Raji (cell line): Measurements from ENCODE around the gene DDX10.

Experiments used
- POLR2A ChIP-seq: IDR thresholded peaks from 2 replicates; pipeline ENCODE4 v1.6.1; 2011; ENCODE audit warnings: low read depth, low read length, control low read depth; ENCODE audit not compliant: insufficient read depth

Gene DDX10

DNA sequence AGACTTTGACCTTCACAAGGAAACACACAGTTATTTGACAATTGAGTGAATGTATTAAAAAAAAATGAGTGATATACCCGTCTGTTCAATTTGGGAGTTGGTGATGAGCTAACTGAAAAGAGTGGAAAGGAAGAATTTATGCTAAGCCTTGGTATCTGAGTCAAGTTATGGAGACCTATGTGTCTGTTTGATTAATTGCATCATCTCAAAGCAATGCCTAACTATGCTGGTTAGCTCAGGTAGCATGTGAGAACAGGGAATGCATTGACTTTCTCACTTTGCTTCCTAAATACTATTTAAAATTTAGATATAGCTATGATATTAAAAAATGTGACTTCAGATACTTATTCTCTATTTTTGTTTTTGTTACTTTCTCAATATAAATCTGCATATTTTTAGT lies 110.5 kb downstream of the DDX10 start:
- TF ChIP-seq POLR2A, result no peak

- TF ChIP-seq POLR2A, result no peak
Measured at GRCh38 chr11:108780119-108780518, 115.2 kb downstream of the DDX10 start.

DNA sequence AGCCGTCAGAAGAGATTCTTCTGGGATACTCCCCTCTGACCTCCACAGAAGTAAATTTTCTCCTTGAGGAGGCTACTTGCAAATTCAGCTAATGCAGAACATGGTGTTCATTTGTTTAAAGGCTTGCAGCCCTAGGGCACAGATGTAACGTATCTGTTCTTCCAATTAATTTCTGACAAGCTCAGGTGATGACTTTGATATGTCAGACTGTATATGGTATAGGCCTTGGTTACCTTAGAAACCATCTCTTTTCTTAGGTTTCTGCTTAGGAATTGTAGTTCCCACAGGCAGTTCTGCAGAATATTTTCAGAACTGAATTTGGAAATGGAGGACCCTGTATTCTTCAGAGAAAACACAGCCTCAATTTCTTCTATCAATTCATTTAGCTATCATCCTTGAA lies 117.1 kb downstream of the DDX10 start:
- TF ChIP-seq POLR2A, result no peak

GRCh38 chr11:108786281-108786990 lies 121.6 kb downstream of the DDX10 start:
- TF ChIP-seq POLR2A, result no peak

- no peak for TF ChIP-seq POLR2A
Measured at GRCh38 chr11:108787105-108787504, 122.2 kb downstream of the DDX10 start.

GRCh38 chr11:108788565-108789199 lies 123.8 kb downstream of the DDX10 start:
- no peak for TF ChIP-seq POLR2A

GRCh38 chr11:108790501-108791299 lies 125.8 kb downstream of the DDX10 start:
- TF ChIP-seq POLR2A, result no peak

DNA sequence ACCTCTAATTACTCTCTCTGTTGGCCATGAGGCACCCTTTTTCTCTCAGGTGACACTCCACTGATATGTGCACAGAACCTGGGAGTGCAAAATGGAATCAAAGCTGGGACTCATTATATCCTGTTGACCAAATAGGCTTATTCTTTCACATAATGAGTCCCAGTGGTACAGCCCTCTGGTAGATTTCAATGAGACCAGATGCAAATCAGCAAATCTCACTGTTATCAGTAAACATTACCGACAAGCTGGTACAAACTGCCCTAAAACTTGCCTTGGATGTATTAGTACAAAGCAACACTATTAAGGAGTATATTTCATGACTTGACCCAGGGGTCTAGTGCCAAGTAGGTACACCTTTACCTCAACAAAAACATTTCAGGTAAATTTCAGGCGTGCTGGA lies 128.3 kb downstream of the DDX10 start:
- no peak for TF ChIP-seq POLR2A

- no peak for TF ChIP-seq POLR2A
Measured at GRCh38 chr11:108793611-108794010, 128.7 kb downstream of the DDX10 start.

DNA sequence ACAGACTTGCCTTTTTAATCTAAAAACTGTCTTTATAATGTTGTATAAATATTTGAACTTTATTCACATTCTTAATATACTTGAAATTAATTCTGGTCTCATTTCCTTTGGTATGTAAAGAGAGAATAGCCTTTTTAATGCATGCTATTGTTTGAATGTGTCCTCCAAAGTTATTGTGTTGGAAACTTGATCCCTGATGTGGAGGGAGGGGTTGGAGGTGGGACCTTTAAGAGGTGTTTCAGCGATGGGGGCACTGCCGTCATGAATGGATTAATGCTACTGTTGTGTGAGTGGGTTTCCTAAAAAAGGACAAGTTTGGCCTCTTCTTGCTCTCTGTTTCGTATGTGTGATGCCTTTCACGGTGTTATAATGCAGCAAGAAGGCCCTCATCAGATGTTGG lies 131.7 kb downstream of the DDX10 start:
- TF ChIP-seq POLR2A, result no peak

- TF ChIP-seq POLR2A, result no peak
Measured at GRCh38 chr11:108797578-108798100, 132.8 kb downstream of the DDX10 start.

- no peak for TF ChIP-seq POLR2A
Measured at GRCh38 chr11:108802492-108802891, 137.6 kb downstream of the DDX10 start.

DNA sequence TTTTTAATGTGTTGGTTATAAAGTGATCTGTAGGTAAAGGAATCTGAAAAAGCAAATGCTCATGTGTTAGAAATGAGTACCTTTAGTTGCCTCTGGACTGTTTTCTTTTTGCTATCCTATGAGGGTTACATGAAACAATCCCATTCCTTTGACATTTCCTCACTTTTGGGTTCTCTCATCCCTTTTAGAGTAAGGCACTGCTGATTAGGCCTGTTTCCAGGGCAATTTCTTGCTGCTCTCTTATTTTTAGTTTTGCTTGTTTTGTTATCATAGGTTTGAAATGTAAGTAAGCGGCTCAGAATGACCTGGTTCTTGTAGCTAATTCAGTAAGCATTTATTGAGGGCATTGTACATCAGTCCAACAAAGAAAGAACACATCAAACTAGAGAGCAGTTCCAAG lies 138.9 kb downstream of the DDX10 start:
- no peak for TF ChIP-seq POLR2A

GRCh38 chr11:108804511-108804910 lies 139.6 kb downstream of the DDX10 start:
- TF ChIP-seq POLR2A, result no peak

DNA sequence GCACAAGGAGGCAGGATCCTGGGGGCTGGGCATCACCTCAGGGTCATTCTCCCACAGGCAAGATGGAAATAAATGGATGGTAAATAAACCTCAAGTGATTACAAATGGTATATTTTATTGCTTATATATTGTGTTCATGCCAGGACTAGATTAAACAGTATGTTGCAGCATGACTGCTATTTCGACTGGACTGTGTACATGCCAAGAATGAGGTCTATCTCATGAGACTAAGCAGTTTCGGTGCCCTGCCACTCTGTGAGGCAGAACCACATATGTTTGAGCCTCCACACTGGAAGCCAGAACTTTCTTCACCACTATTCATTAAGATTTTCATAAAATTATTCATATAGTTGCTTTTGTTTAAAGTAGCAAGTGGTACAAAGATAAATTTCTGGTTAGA lies 140.2 kb downstream of the DDX10 start:
- no peak for TF ChIP-seq POLR2A

- no peak for TF ChIP-seq POLR2A
Measured at GRCh38 chr11:108807262-108807661, 142.4 kb downstream of the DDX10 start.
